MG63 (cell line): ENCODE results near the gene RAB11FIP2. TPM values are rescaled to one million over a fixed set of nuclear protein-coding genes. Genes with fewer than 3 reads are reported as not detected.
A peak's percentile ranks its signal among the peaks of the same experiment; 100 is the strongest.
"Not testable (repeated sequence)": the region's sequence is repeated elsewhere in the genome, so short reads cannot be mapped to it uniquely, and the experiment has no call there.

Source experiments
- DNase-seq: peaks from one replicate; pipeline ENCODE4 v3.0.0-alpha.2; 2020
- H3K27me3 ChIP-seq: fragments of 250-450 bp; sonication (Bioruptor Pico); 2 replicates; pipeline ENCODE4 v1.5.1; 2020; ENCODE audit warnings: mild to moderate bottlenecking, moderate library complexity
- H3K36me3 ChIP-seq: fragments of 250-450 bp; sonication (Bioruptor Pico); 2 replicates; pipeline ENCODE4 v1.5.1; 2020; ENCODE audit warnings: mild to moderate bottlenecking, moderate library complexity
- H3K4me3 ChIP-seq: fragments of 250-450 bp; sonication (Bioruptor Pico); 2 replicates; pipeline ENCODE4 v1.5.1; 2020; ENCODE audit warnings: mild to moderate bottlenecking, moderate library complexity
- H3K9me3 ChIP-seq: fragments of 250-450 bp; sonication (Bioruptor Pico); 2 replicates; pipeline ENCODE4 v1.5.1; 2020; ENCODE audit warnings: mild to moderate bottlenecking, moderate library complexity
- total RNA-seq: library from RNA; depleted of rRNA; stranded (reverse); fragments of >200 nt; shearing (Covaris generic); gene quantifications from 2 replicates; pipeline ENCODE4 v1.2.3, GENCODE V29; 2014; ENCODE audit warnings: low replicate concordance; rRNA removed

RAB11FIP2 gene, protein sequence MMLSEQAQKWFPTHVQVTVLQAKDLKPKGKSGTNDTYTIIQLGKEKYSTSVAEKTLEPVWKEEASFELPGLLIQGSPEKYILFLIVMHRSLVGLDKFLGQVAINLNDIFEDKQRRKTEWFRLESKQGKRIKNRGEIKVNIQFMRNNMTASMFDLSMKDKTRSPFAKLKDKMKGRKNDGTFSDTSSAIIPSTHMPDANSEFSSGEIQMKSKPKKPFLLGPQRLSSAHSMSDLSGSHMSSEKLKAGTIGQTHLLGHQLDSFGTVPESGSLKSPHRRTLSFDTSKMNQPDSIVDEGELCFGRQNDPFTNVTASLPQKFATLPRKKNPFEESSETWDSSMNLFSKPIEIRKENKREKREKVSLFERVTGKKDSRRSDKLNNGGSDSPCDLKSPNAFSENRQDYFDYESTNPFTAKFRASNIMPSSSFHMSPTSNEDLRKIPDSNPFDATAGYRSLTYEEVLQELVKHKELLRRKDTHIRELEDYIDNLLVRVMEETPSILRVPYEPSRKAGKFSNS
- 10.4 and 11.2 TPM in 2 replicates for total RNA-seq

DNA sequence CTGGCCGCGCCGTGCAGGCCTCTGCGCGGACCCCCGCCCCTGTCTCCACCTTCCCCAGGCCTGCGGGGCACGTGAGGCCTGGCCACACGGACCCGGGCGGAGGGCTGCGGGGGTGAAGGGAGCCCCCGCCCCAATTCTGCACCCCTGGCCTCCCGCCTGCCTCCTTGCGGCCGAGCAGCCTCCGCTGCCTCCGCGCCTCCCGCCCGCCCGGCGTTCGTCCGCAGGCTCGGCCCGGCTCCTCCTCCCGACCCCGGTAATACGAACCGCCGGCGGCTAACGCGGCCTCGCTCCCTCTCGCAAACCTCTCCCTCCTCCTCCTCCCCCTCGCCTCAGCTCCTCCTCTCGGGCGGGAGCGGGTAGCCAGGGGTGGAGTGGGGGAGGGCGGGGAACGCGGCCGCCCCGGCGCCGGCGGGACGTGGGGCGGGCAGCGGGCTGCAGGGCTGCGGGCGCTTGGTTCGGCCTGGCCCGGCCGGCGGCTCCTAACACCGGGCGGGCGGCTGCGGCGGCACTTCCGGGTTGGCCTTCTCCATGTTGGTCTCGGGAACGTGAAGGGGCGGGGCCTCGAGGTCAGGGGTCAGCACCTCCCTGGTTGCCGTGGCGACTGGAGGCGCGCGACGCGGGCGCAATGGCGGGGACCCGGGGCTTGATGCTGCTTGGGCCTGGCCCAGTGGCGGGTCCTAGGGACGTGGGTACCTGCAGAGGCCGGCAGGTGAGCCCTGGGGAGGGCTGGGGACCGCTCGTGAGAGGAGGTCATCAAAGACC lies at the start of gene RAB11FIP2:
RAB11FIP2 (minus strand) TSS at position 547 of the 762 bp plus-strand sequence. CDS start 778 bp downstream, outside the sequence.
- no peaks in the 10 kb centered on the region for H3K9me3 ChIP-seq
- H3K36me3 ChIP-seq = no peaks in the 10 kb centered on the region
- DNase-seq = peak; percentile 93
- no peaks in the 10 kb centered on the region for H3K27me3 ChIP-seq
- H3K4me3 ChIP-seq = peak within 1 kb of the TSS; percentile 75

DNA sequence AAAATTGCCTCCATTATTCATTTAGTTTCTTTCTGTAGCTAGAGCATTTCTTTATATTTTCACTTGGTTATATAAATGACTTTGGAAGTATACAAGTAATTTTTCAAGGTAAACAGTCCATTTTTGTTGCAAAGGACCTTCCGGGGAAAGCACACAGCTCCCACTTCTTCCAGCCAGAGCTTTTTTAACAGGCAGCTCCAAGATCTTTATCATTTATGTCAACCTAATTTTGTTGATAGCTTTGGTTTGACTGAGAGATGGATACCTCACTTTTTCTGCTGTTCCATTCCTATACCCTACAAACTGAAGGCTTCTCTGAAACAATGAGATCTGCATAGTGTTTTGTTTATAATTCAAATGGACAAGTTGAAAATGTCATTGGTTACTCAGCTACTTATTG lies 49.3 kb upstream of the RAB11FIP2 start:
- no peak overlapping the region for H3K4me3 ChIP-seq
- H3K36me3 ChIP-seq = no peaks in the 10 kb centered on the region
- H3K27me3 ChIP-seq = no peaks in the 10 kb centered on the region
- no peaks in the 10 kb centered on the region for H3K9me3 ChIP-seq
- no peak for DNase-seq

DNA sequence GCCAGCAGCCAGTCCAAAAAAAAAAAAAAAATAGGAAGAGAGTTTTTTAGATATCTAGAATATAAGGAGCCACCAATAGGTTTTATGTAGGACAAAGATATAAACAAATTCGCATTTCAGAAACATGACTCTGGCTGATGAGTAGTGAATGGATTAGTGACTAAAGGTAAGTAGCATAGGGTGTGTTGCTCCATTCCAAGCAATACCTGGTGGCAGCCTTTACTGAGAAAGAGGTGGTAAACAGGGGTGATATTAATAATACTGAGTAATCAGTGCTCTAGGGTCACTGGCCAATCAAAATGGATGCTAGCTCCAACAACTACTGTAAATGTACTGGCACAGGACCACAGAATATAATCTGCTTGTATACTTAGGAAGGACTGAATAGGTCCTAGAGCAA lies 45.5 kb upstream of the RAB11FIP2 start:
- DNase-seq = no peak
- Histone ChIP-seq H3K9me3 (no peaks in the 10 kb centered on the region), H3K27me3 (no peaks in the 10 kb centered on the region), H3K36me3 (no peaks in the 10 kb centered on the region), H3K4me3 (no peak overlapping the region)

DNA sequence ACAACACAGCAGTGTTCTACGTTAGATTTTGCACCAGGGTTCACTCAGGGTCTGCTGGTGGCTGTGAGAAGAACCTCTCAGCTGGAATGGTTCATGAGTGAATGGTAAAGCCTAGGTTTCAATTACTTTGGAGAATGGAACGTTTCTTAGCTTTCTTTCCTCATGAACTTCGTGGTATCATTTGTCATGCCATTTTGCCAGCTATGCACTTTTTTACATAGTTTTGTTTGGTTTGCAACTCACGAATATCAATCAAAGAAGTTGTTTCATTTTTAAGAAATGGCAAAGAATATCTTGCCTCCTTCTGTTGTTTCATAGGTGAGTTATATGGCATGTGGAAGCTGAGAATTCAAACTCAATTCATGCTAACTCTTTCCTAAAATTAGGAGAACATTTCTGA lies 34.1 kb upstream of the RAB11FIP2 start:
- Histone ChIP-seq H3K9me3 (no peaks in the 10 kb centered on the region), H3K4me3 (no peak overlapping the region)

DNA sequence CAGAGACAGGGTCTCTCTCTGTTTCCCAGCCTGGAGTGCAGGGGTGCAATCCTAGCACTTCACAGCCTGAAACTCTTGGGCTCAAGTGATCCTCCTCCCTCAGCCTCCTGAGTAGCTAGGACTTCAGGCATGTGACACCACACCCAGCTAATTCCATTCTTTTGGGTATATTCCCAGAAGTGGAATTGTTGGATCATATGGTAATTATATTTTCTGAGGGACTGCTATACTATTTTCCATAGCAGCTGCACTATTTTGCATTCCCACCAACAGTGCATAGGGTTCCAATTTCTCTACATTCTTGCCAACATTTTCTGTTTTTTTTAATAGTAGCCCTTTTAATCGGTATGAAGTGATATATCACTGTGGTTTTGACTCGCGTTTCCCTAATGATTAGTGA lies 30.0 kb upstream of the RAB11FIP2 start:
- no peaks in the 10 kb centered on the region for H3K27me3 ChIP-seq
- no peaks in the 10 kb centered on the region for H3K9me3 ChIP-seq
- DNase-seq = no peak
- H3K36me3 ChIP-seq = no peaks in the 10 kb centered on the region
- no peak overlapping the region for H3K4me3 ChIP-seq

More for the DNA sequence above, 34.1 kb upstream of the RAB11FIP2 start:
- Histone ChIP-seq H3K36me3 (no peaks in the 10 kb centered on the region), H3K27me3 (no peaks in the 10 kb centered on the region)
- DNase-seq = no peak

- no peak overlapping the region for H3K4me3 ChIP-seq
- no peaks in the 10 kb centered on the region for H3K36me3 ChIP-seq
- no peaks in the 10 kb centered on the region for H3K9me3 ChIP-seq
- DNase-seq = no peak
- no peaks in the 10 kb centered on the region for H3K27me3 ChIP-seq
Measured at GRCh38 chr10:118072840-118073239, 26.1 kb upstream of the RAB11FIP2 start.

DNA sequence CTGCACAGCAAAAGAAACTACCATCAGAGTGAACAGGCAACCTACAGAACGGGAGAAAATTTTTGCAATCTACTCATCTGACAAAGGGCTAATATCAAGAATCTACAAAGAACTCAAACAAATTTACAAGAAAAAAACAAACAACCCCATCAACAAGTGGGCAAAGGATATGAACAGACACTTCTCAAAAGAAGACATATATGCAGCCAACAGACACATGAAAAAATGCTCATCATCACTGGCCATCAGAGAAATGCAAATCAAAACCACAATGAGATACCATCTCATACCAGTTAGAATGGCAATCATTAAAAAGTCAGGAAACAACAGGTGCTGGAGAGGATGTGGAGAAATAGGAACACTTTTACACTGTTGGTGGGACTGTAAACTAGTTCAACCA lies 20.6 kb upstream of the RAB11FIP2 start:
- not testable (repeated sequence) for H3K9me3 ChIP-seq, DNase-seq, H3K36me3 ChIP-seq, H3K27me3 ChIP-seq, H3K4me3 ChIP-seq

- Histone ChIP-seq H3K9me3 (no peaks in the 10 kb centered on the region), H3K36me3 (no peaks in the 10 kb centered on the region), H3K27me3 (no peaks in the 10 kb centered on the region), H3K4me3 (no peak overlapping the region)
- DNase-seq = no peak
Measured at GRCh38 chr10:118062798-118063238, 16.1 kb upstream of the RAB11FIP2 start.

DNA sequence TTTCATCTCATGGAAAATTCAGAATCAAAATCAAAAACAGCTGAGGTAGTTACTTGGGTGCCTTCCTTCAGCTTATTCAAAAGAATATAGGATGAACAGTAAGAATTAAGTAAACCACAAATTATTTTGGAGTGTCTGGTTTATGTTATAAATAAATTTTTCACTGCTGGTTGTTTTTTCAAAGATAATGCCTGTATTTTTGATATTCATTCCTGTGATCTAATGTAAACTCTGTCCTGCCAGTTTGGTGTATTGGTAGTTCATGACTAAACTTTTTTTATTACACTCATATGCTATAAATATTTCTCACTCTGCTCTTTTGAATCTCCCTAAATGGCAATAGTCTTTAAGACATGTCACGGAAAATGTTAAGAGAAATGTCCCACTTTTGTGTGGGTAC lies 11.6 kb upstream of the RAB11FIP2 start:
- H3K9me3 ChIP-seq = no peaks in the 10 kb centered on the region
- H3K36me3 ChIP-seq = no peaks in the 10 kb centered on the region
- DNase-seq = no peak
- H3K27me3 ChIP-seq = no peaks in the 10 kb centered on the region
- H3K4me3 ChIP-seq = no peak overlapping the region

DNA sequence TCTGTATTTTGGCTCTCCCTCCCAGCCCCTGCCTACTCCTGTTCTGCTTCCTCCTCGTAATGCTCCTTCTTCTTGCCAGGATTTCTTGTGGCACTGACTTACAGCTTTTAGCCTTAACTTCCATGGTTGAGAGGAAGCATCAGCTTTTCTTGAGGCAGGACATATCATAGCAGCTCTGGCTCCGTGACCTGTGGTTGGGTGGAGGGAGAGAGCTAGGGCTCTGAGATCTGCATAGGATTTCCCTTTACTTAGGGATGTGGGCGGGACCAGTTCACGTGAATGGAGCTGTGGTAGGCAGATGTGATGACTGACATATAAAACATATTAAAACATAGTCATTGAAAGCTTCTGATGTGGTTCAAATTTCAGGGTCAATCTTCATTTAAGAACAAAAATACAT lies 10.6 kb upstream of the RAB11FIP2 start:
- DNase-seq = no peak
- Histone ChIP-seq H3K27me3 (no peaks in the 10 kb centered on the region), H3K9me3 (no peaks in the 10 kb centered on the region), H3K36me3 (no peaks in the 10 kb centered on the region), H3K4me3 (no peak overlapping the region)

DNA sequence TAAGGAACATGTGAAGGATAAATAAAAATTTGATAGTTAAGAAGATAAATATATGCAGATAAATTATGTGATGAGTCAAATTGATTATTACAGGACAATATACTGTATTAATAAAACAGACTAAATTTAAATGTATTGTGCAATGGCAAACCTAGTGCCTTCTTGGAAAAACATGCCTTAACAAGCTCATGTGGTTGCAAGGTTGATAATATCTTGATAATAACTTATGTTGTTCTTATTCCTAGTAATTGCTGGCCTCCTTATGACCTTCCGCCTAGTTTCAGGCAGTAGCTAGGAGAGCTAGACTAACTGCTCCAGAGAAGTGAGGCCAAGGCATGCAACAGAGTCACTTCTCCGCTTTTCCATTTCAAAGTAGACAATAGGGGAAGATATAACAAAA lies 7.6 kb upstream of the RAB11FIP2 start:
- DNase-seq = no peak
- Histone ChIP-seq H3K9me3 (no peaks in the 10 kb centered on the region), H3K4me3 (no peak overlapping the region), H3K36me3 (no peaks in the 10 kb centered on the region), H3K27me3 (no peaks in the 10 kb centered on the region)

GRCh38 chr10:118052816-118053215 lies 6.1 kb upstream of the RAB11FIP2 start:
- DNase-seq = no peak
- no peaks in the 10 kb centered on the region for H3K27me3 ChIP-seq
- no peaks in the 10 kb centered on the region for H3K36me3 ChIP-seq
- H3K9me3 ChIP-seq = no peaks in the 10 kb centered on the region
- H3K4me3 ChIP-seq = no peak overlapping the region

GRCh38 chr10:118047880-118048279 lies 1.1 kb upstream of the RAB11FIP2 start:
- Histone ChIP-seq H3K9me3 (no peaks in the 10 kb centered on the region), H3K4me3 (no peak overlapping the region), H3K27me3 (no peaks in the 10 kb centered on the region), H3K36me3 (no peaks in the 10 kb centered on the region)
- no peak for DNase-seq

GRCh38 chr10:118047157-118047719 lies 497 bp upstream of the RAB11FIP2 start:
- peak overlapping the region; percentile 75 for H3K4me3 ChIP-seq
- H3K9me3 ChIP-seq = no peaks in the 10 kb centered on the region
- no peaks in the 10 kb centered on the region for H3K27me3 ChIP-seq
- H3K36me3 ChIP-seq = no peaks in the 10 kb centered on the region
- no peak for DNase-seq

DNA sequence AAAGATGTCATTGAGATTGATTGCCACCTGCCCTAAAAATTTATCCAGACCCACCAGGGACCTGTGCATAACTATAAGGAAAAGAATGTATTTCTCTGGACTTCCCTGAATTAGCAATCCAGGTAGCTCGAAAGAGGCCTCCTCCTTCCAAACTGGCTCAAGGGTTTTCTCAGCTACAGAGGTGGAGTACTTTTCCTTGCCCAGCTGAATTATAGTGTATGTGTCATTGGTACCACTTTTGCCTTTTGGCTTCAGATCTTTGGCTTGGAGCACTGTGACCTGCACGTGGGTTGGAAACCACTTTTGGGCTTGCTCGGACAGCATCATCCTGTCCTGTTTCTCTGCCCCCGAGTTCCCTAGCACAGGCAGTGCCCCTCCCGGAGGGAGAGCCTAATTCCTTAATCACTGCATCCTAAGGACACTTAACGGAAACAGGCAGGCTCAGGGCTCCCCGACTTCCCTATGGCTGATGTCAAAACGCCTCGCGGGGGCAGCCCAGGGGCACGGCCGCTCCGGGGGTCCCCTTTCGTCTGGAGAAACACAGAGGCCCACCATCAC lies 825 bp downstream of the RAB11FIP2 start:
- Histone ChIP-seq H3K27me3 (no peaks in the 10 kb centered on the region), H3K4me3 (peak overlapping the region; percentile 75), H3K36me3 (no peaks in the 10 kb centered on the region), H3K9me3 (no peaks in the 10 kb centered on the region)
- DNase-seq = peak; percentile 72

- Histone ChIP-seq H3K36me3 (peaks cover 5% of the 10 kb centered on the region; the same call in 1 of the 2 replicates), H3K27me3 (no peaks in the 10 kb centered on the region), H3K4me3 (peak overlapping the region; percentile 75), H3K9me3 (no peaks in the 10 kb centered on the region)
- DNase-seq = no peak
Measured at GRCh38 chr10:118045158-118045836, 1.4 kb downstream of the RAB11FIP2 start.
